Osteocyte (in vitro differentiated cells): ENCODE results near the gene DHRS1. TPM values are rescaled to one million over a fixed set of nuclear protein-coding genes. Genes with fewer than 3 reads are reported as not detected.
A peak's percentile ranks its signal among the peaks of the same experiment; 100 is the strongest.

Experiments used
- DNase-seq: peaks from one replicate; pipeline ENCODE4 v3.0.0; 2021; ENCODE audit warnings: mixed read lengths; ENCODE audit not compliant: unreplicated experiment; ENCODE audit errors: extremely low spot score
- H3K27ac Mint-ChIP-seq: one replicate; pipeline ENCODE4 v1.8.0; 2021; ENCODE audit warnings: mild to moderate bottlenecking, mixed read lengths; ENCODE audit not compliant: unreplicated experiment
- H3K27me3 Mint-ChIP-seq: one replicate; pipeline ENCODE4 v1.8.0; 2021; ENCODE audit warnings: mixed read lengths; ENCODE audit not compliant: unreplicated experiment
- H3K36me3 Mint-ChIP-seq: one replicate; pipeline ENCODE4 v1.8.0; 2021; ENCODE audit warnings: mixed read lengths; ENCODE audit not compliant: unreplicated experiment
- H3K4me1 Mint-ChIP-seq: one replicate; pipeline ENCODE4 v1.8.0; 2021; ENCODE audit warnings: mixed read lengths; ENCODE audit not compliant: unreplicated experiment
- H3K4me3 Mint-ChIP-seq: one replicate; pipeline ENCODE4 v1.8.0; 2021; ENCODE audit warnings: mild to moderate bottlenecking, moderate library complexity, mixed read lengths; ENCODE audit not compliant: unreplicated experiment
- H3K9me3 Mint-ChIP-seq: one replicate; pipeline ENCODE4 v1.8.0; 2021; ENCODE audit warnings: mixed read lengths; ENCODE audit not compliant: unreplicated experiment
- total RNA-seq: library from RNA; stranded (reverse); gene quantifications from 2 replicates; pipeline ENCODE4 v1.2.1, GENCODE V29; 2021
- TF ChIP-seq, protein P1 (sequence below): fragments of 200-600 bp; sonication (generic); IDR thresholded peaks from 2 replicates; pipeline ENCODE4 v1.5.0; 2021; ENCODE audit warnings: antibody characterized with exemption, mild to moderate bottlenecking, moderate library complexity

Gene DHRS1
- total RNA-seq, 1 donor from 2014 or later: 27.0 TPM

DNA sequence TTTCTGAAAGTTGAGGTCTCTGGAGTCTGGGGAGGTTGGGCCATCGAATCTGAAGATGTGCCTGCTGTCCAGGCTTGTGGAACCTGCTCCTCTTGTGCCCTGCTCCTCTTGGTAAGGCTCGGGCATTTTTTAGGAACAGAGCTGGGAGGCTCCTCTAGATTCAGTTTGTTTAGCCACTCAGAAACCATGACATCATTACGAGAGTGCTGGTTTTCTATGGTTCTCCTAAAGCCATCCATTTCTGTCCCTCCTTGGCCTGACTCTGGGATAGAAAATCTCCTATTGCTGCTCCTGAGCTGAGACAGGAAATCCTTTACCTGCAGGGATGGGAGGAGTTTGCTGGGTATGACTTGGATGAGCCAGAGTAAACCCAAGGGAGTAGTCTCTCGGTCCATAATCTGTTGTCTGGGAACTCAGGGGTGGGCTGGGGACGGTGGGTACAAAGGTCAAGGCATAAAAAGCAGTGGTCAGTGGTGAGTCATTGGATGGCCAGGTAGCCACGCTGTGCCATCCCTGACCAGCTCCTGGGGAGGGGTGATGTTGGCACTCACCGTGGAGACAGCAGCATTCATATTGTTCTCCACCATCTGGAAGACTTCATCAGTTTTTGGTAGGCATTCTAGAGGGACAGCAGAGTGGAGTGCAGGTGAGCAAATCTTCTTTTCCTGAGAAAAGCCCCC is 37.7 kb upstream of the DHRS1 start:
- H3K9me3 Mint-ChIP-seq: no peaks in the 10 kb centered on the region
- TF ChIP-seq, protein P1, sequence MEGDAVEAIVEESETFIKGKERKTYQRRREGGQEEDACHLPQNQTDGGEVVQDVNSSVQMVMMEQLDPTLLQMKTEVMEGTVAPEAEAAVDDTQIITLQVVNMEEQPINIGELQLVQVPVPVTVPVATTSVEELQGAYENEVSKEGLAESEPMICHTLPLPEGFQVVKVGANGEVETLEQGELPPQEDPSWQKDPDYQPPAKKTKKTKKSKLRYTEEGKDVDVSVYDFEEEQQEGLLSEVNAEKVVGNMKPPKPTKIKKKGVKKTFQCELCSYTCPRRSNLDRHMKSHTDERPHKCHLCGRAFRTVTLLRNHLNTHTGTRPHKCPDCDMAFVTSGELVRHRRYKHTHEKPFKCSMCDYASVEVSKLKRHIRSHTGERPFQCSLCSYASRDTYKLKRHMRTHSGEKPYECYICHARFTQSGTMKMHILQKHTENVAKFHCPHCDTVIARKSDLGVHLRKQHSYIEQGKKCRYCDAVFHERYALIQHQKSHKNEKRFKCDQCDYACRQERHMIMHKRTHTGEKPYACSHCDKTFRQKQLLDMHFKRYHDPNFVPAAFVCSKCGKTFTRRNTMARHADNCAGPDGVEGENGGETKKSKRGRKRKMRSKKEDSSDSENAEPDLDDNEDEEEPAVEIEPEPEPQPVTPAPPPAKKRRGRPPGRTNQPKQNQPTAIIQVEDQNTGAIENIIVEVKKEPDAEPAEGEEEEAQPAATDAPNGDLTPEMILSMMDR: no peak
- H3K27me3 Mint-ChIP-seq: peaks cover 19% of the 10 kb centered on the region
- H3K27ac Mint-ChIP-seq: no peak overlapping the region
- DNase-seq: no peak
- no peaks in the 10 kb centered on the region for H3K36me3 Mint-ChIP-seq
- peaks cover 37% of the 10 kb centered on the region for H3K4me1 Mint-ChIP-seq
- H3K4me3 Mint-ChIP-seq: no peak overlapping the region

DNA sequence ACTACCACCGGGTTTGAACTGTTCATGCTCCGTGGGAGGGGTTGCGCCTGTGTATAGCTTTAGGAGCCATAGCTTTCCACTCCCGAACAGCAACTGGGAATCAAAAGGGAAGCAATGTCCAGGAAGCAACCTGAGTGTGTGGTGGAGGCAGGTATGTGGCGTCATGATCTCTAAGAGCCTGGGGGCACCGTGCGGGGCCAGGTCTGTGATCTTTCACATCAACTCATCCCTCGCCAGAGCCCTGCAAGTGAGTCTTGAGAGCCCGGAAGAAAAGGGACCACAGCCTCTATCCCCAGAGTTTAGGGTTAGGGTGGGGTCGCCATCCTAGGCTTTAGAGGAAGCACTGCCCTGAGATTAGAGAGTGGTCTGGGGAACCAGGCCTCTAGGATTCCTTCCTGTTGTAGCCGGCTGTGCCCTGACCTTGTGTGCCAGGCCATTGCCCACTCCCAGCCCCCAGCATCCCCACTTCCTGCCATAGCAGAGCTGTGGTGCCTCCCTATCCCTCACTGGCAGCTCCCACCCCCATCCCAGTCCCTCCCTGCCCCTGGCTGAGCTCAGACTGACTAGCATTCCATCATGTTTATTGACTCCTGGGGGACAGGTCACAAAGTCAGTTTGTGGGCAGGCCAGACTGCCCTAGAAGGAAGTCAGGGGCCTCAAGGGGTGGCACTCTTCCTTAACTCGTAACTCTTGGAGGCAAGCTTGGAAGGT is 36.0 kb upstream of the DHRS1 start:
- H3K4me3 Mint-ChIP-seq: peak overlapping the region; percentile 82
- no peaks in the 10 kb centered on the region for H3K36me3 Mint-ChIP-seq
- peaks cover 41% of the 10 kb centered on the region for H3K4me1 Mint-ChIP-seq
- TF ChIP-seq, protein P1: no peak
- peak overlapping the region; percentile 79 for H3K27ac Mint-ChIP-seq
- no peaks in the 10 kb centered on the region for H3K9me3 Mint-ChIP-seq
- H3K27me3 Mint-ChIP-seq: peaks cover 10% of the 10 kb centered on the region
- no peak for DNase-seq

DNA sequence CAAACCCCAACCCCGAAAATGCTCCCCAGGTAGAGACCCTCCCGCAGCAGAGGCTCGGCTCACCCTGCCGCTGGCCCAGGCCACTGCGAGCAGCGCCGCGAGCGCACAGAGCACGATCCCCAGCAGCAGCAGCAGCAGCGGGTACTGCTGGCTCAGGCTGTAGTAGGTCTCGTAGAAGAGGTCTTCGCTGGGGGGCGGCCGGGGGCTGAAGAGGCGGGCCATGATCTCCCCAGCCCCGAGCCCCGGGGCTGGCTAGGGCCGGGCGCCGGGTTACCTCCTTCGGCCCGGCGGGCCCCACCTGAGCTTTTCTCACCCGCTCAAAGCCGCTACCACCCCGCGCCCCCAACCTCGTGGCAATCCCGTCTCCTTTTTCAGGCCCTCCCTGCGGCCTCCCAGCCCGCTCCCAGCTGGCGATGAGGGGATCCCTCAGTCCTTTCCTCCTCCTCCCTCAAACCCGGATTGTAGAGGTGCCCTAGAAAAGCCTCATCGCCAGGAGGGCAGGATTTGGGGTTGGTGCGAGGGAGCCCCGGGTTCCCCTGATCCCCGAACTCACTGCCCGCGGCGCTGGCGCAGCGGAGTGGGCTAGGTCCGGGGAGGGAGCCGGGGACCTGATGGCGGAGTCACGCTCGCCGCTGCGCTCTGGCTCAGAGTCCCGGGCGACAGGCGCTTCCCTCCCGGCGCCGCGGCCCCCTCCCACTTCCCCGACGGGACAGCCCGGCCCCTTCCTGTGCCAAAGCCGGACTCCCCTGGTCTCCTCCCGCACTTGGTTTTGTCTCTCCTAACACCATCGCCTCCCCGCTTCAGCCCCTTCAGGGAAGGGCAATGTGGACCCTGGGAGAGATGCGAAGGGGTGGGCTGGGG is 35.1 kb upstream of the DHRS1 start, which contains the start of gene ADCY4:
TSS of gene ADCY4 (minus strand) at position 641 of the 861 bp plus-strand sequence. CDS start at position 222, 419 bp downstream.
- no peaks in the 10 kb centered on the region for H3K9me3 Mint-ChIP-seq
- H3K36me3 Mint-ChIP-seq: no peaks in the 10 kb centered on the region
- TF ChIP-seq, protein P1: no peak
- DNase-seq: peak; percentile 84
- peak within 1 kb of the TSS; percentile 82 for H3K4me3 Mint-ChIP-seq
- H3K4me1 Mint-ChIP-seq: peaks cover 40% of the 10 kb centered on the region
- peaks cover 5% of the 10 kb centered on the region for H3K27me3 Mint-ChIP-seq
- peak within 1 kb of the TSS; percentile 94 for H3K27ac Mint-ChIP-seq

DNA sequence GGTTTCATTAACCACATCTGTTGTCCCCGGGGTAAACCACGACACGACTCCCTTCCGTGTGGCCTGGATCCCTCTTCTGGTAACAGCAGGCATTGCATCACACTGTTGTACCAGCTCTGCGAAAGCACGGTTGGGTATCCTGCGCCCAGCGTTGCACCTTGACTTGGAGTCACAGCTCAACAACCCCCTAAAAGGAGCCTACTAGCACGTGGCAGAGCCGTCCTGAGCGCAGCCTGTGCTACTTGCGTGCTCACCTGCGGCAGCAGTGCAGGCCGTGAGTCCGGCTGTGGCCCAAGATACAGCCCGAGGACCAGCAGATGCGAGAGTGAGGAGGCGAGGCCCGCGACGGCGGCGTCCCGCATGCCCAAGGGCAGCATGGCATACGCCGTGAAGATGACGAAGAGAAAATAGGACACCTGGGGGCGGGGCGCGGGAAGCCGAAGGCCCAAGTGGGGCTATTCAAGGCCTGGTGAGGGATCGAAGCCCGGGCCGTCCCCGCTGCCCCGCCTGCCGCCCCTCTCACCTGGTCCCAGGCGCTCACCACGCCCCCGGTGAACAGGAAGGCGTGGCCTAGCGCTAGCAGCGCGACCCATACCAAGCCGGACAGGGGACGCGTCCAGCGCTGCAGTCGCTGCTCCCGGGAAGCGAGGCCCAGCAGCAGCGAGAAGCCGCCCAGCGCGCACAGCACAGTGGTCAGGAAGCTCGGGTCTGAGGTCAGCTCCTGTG is 32.9 kb upstream of the DHRS1 start:
- Mint-ChIP-seq H3K27me3 (no peaks in the 10 kb centered on the region), H3K4me1 (peaks cover 38% of the 10 kb centered on the region), H3K27ac (peak overlapping the region; percentile 52), H3K9me3 (no peaks in the 10 kb centered on the region), H3K36me3 (no peaks in the 10 kb centered on the region), H3K4me3 (peak overlapping the region; percentile 47)
- DNase-seq: no peak
- TF ChIP-seq, protein P1: peak; percentile 66
